ENCODE data around the gene CNPY2.

DNA sequence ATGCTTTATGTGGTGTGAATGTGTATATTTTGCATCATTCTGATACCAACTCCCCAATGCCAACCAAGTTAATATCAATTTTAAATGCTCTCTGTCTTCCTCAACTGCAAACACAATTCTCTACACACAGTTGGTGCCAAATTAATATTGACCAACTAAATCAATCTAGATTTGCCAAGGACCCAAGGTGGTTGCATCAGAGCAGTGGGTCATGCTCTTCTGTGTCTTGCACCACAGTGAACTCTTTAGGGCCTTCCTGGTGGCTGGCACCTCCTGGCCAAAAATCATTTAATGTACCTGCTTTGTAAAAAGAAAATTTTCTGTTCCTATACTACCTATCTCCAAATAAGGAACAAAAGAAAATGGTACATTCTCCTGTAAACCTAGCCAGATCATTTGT lies 34.9 kb downstream of the CNPY2 start:
- TF ChIP-seq, protein P1, sequence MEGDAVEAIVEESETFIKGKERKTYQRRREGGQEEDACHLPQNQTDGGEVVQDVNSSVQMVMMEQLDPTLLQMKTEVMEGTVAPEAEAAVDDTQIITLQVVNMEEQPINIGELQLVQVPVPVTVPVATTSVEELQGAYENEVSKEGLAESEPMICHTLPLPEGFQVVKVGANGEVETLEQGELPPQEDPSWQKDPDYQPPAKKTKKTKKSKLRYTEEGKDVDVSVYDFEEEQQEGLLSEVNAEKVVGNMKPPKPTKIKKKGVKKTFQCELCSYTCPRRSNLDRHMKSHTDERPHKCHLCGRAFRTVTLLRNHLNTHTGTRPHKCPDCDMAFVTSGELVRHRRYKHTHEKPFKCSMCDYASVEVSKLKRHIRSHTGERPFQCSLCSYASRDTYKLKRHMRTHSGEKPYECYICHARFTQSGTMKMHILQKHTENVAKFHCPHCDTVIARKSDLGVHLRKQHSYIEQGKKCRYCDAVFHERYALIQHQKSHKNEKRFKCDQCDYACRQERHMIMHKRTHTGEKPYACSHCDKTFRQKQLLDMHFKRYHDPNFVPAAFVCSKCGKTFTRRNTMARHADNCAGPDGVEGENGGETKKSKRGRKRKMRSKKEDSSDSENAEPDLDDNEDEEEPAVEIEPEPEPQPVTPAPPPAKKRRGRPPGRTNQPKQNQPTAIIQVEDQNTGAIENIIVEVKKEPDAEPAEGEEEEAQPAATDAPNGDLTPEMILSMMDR (IDR thresholded peaks at IDR 0.05): no peak
- TF ChIP-seq POLR2A (IDR thresholded peaks at IDR 0.05): no peak

All from esophagus squamous epithelium (tissue), 4 donors.